Kidney (tissue), 14 donors: Measurements from ENCODE around the gene PRR20G. TPM values are rescaled to one million over a fixed set of nuclear protein-coding genes. Genes with fewer than 3 reads are reported as not detected.
"Not testable (repeated sequence)": the region's sequence is repeated elsewhere in the genome, so short reads cannot be mapped to it uniquely, and the experiment has no call there.

Experiments
- DNase-seq, 5 donors: peaks; one replicate each; pipeline ENCODE4 v3.0.0-alpha.2; 2013 to 2020
- FAIRE-seq: peaks from 2 replicates; lab custom pipeline; 2012; peaks lifted over from hg19 to GRCh38; lab: Jason Lieb, UNC
- H3K27ac ChIP-seq, 2 donors: one replicate each; pipeline ENCODE4 v1.7.0; 2013; ENCODE audit warnings: low read depth in 2 of 2, low read length in 2 of 2, inconsistent platforms in 1 of 2
- H3K27me3 ChIP-seq: one replicate; pipeline ENCODE4 v1.7.1; 2013; ENCODE audit warnings: low read length, inconsistent platforms; ENCODE audit not compliant: control insufficient read depth, insufficient read depth
- H3K36me3 ChIP-seq, 3 donors: one replicate each; pipeline versions ENCODE4 v1.7.0 to v1.7.1; 2013; ENCODE audit warnings: low read length in 3 of 3, control low read depth in 1 of 3, inconsistent platforms in 1 of 3; ENCODE audit not compliant: insufficient read depth in 3 of 3, control insufficient read depth in 2 of 3
- H3K4me1 ChIP-seq, 3 donors: one replicate each; pipeline versions ENCODE4 v1.7.0 to v1.7.1; 2013; ENCODE audit warnings: low read length in 3 of 3, inconsistent platforms in 1 of 3, low read depth in 1 of 3; ENCODE audit not compliant: control insufficient read depth in 2 of 3, insufficient read depth in 2 of 3
- H3K4me3 ChIP-seq, 3 donors: one replicate each; pipeline versions ENCODE4 v1.7.0 to v1.8.1; 2013; ENCODE audit warnings: low read length in 3 of 3, control low read depth in 1 of 3, inconsistent platforms in 1 of 3
- H3K9ac ChIP-seq, 3 donors: one replicate each; pipeline versions ENCODE4 v1.7.0 to v1.7.1; 2013; ENCODE audit warnings: low read length in 3 of 3, control low read depth in 1 of 3, inconsistent platforms in 1 of 3
- H3K9me3 ChIP-seq, 3 donors: one replicate each; pipeline versions ENCODE4 v1.7.0 to v1.7.1; 2013; ENCODE audit warnings: low read length in 3 of 3, control low read depth in 1 of 3, inconsistent platforms in 1 of 3; ENCODE audit not compliant: control insufficient read depth in 2 of 3, insufficient read depth in 1 of 3
- CTCF ChIP-seq: IDR thresholded peaks from 3 replicates; pipeline ENCODE4 v1.5.1; 2012; ENCODE audit warnings: mild to moderate bottlenecking, moderate library complexity, borderline replicate concordance; ENCODE audit not compliant: insufficient read depth; ENCODE audit errors: extremely low read depth
- intact Hi-C: fragments of 100-400 bp; cut with DNase I; formaldehyde crosslinking; loops from one replicate; pipeline ENCODE4 v1.11.1; 2022
- polyA plus RNA-seq: library from polyadenylated mRNA; stranded (reverse); fragments of 350-450 nt; fragmentation: Illumina TruSeq; extraction: RNeasy Lipid Tissue Mini Kit (QIAGEN cat#74804); gene quantifications from one replicate; pipeline ENCODE4 v1.2.3, GENCODE V29; 2014; ENCODE audit warnings: low read depth, low replicate concordance; ENCODE audit not compliant: insufficient read depth
- total RNA-seq: library from RNA; stranded (reverse); fragmentation: NEBNext Ultra II Directional; extraction: Animal tissue kit (Norgen Biotek cat#: 25700); gene quantifications from one replicate; pipeline ENCODE4 v1.2.1, GENCODE V29; 2021
- donor health status: control.
- donor health status: control.
- donor health status: control.
- donor health status: control.
- donor health status: control.
- donor health status: DM: yes; HTN: yes; CAD: no.
- donor health status: Normal renal cell carcinoma (clear cell type).

Gene PRR20G
- total and polyA plus RNA-seq, 2 donors from 2014 or later, result not detected

DNA sequence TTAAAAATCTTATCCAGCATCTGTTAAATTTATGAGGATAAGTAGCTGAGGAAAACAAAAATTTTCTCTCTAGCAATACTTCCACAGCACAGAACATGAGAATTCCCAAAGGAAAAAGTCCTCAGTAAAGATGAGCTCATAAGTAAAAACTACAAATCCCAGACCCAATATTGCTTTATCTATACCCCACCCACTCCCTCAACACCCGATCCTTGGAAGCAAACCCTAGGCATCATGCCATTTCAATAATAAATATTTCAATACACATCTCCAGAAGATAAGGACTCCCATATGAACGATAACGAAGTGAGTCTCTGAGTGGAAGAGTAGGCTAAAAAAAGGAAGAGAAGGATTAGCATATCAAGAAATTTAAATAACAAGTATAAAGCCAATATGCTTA lies 8.3 kb upstream of the PRR20G start:
- no peak overlapping the region for H3K27ac ChIP-seq
- H3K4me1 ChIP-seq, result no peaks in the 10 kb centered on the region
- FAIRE-seq (no peak), DNase-seq (no peak)
- no peak overlapping the region for H3K9ac ChIP-seq
- intact Hi-C loops, result no loop called here
- no peaks in the 10 kb centered on the region for H3K27me3 ChIP-seq
- no peaks in the 10 kb centered on the region for H3K36me3 ChIP-seq
- no peak for TF ChIP-seq CTCF
- H3K9me3 ChIP-seq, result no peaks in the 10 kb centered on the region
- H3K4me3 ChIP-seq, result no peak overlapping the region

GRCh38 chr3:127293650-127294049 lies 5.8 kb upstream of the PRR20G start:
- H3K27ac ChIP-seq, H3K4me3 ChIP-seq, H3K27me3 ChIP-seq, DNase-seq, H3K36me3 ChIP-seq, H3K4me1 ChIP-seq, intact Hi-C loops, H3K9me3 ChIP-seq, H3K9ac ChIP-seq, FAIRE-seq: not testable (repeated sequence)

- Histone ChIP-seq H3K36me3 (no peaks in the 10 kb centered on the region), H3K4me1 (no peaks in the 10 kb centered on the region), H3K4me3 (no peak overlapping the region), H3K27me3 (no peaks in the 10 kb centered on the region), H3K27ac (no peak overlapping the region), H3K9me3 (no peaks in the 10 kb centered on the region), H3K9ac (no peak overlapping the region)
- DNase-seq (no peak), FAIRE-seq (no peak)
- TF ChIP-seq CTCF, result no peak
- intact Hi-C loops, result no loop called here
Observed at GRCh38 chr3:127291611-127292010, 3.8 kb upstream of the PRR20G start.

- Histone ChIP-seq H3K27ac (no peak overlapping the region), H3K4me3 (no peak overlapping the region), H3K27me3 (no peaks in the 10 kb centered on the region), H3K9ac (no peak overlapping the region), H3K9me3 (no peaks in the 10 kb centered on the region), H3K4me1 (no peaks in the 10 kb centered on the region), H3K36me3 (no peaks in the 10 kb centered on the region)
- no peak for TF ChIP-seq CTCF
- intact Hi-C loops, result no loop called here
- FAIRE-seq (no peak), DNase-seq (no peak)
Observed at GRCh38 chr3:127291114-127291513, 3.3 kb upstream of the PRR20G start.
